ENCODE measurements around the gene APOB.

APOB gene

DNA sequence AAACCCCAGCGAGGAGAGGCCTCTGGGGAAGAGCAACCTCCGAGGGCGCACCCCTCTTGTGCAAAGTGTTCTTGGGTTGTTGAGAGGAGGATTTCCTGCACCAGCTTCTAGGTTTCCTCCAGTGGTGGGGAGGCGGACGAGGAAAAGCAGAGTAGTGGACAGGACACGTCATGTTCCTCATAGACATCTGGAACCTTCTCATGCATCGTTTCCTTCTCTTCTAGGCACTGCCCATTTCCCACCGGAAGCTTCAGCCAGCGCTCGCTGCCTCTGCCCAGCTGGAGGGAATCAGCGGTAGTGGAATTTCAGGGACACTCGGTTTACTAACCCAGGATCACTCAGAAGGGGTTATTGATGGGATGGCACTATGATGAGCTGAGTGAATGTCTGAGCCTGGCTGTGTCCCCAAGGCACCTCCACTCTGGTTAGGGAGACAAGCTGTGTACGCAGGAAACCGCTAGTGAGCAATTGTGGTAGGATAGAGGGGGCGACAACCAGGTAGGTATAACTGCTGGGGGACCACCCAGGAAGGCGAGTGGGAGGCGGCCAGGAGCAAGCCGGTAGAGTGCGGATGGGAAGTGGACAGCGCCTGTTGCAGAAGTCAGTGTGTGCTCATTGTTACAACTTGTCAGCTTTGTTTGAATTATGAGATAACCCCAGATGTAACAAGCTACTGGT is 960 bp upstream of the APOB start:
- no peak for DNase-seq

- peak; percentile 7 for DNase-seq
Observed at GRCh38 chr2:21042958-21043743, 722 bp downstream of the APOB start.

- no peak for DNase-seq
Observed at GRCh38 chr2:21042708-21042957, 1.2 kb downstream of the APOB start.

DNA sequence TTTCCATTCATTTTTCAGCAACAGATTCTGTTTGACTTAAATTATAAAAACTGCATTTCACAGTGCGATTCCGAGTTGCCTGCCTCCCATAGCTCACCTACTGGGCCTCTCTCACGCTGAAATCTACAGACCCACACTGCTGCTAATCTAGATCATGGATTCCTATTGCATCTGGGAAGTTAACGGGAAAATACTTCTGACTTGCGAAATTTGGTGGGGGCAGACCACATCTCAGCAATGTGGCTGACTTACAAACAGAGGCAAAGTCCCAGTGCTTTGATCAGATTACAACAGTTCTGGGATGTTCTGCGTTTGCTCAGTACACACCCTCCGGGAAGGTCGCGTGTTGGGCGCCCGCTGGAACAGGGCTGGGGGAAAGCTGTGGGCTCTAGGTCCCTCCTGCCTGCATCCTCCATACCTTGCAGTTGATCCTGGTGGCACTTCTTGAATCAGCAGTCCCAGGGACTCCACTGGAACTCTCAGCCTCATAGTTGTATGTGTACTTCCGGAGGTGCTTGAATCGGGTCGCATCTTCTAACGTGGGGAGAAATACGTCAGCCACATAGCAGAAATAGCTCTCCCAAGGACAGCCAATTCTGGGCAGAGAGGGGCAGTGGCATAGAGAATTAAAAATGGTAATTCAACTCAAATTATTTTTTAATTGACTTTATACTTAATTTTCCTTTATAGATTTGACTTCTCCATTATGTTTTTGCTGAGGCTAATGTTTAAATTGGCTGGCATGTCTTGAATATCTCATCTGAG is 1.7 kb downstream of the APOB start:
- no peak for DNase-seq

DNA sequence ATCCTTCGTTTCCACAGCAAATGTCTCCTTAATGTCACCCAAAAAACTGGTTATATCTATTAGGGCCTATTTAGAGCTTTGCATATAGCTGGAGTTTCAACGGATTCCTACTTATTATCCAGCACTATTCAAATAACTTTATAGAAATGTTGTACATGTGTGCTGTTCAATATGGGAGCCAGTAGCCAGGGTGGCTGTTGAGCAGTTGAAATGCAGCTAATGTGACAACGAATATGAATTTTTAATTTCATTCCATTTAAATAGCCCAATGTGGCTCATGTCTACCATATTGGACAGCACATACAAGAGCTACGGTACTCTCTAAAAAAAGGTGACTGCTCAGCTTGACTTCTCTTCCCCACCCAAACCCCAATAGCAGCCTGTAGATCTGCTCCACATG is 2.4 kb downstream of the APOB start:
- DNase-seq, result no peak

DNA sequence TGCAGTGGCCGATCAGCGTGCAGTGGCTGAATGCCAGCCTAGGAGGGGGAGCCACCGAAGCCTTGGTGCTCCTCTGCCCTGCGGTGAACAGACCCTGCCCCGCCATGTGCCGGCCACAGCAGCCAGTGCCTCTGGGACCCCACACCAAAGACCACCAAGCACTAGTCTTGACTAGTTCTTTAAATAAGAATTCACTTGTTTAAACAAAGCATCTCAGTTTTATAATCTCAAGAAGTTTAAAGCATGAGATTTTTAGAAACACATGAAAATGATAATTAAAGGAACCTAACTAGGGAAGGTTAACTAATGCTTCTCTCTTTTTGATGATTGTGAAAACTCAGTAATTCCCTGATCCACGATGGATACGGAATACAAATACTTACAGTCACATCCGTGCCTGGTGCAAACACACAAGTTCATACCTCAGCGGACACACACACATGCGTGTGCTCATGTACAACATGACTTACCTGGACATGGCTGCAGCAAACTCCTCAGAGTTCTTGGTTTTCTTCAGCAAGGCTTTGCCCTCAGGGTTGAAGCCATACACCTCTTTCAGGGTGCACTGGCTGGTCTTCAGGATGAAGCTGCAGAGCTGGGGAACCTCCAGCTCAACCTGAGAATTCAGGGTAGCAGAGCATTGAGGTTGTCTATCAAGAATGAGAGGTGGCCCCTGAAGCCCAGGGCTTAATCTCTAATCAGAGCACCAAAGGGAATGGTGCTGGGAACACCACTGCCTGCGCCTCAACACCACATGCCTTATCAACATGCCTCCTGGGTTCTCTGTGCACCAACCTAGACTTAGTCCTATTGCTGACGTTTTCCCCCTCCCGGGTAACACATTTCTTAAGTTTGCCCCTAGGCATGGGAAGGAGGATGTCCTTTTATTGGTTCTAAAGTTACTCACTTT is 3.1 kb downstream of the APOB start:
- no peak for DNase-seq

DNA sequence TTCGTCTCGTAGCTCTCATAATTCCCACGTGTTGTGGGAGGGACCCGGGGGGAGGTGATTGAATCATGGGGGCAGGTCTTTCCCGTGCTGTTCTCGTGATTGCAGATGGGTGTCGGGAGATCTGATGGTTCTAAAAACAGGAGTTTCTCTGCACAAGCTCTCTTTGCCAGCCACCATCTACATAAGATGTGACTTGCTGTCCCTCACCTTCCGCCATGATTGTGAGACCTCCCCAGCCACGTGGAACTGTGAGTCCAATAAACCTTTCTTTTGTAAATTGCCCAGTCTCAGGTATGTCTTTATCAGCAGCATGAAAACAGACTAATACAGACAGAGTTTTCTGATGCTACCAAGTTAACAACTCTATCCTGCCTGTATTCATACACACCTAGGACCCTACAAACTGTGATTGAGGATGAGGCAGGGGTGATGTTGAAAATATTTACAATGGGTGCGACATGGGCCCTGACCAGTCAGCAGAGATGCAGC is 3.9 kb downstream of the APOB start:
- no peak for DNase-seq

DNA sequence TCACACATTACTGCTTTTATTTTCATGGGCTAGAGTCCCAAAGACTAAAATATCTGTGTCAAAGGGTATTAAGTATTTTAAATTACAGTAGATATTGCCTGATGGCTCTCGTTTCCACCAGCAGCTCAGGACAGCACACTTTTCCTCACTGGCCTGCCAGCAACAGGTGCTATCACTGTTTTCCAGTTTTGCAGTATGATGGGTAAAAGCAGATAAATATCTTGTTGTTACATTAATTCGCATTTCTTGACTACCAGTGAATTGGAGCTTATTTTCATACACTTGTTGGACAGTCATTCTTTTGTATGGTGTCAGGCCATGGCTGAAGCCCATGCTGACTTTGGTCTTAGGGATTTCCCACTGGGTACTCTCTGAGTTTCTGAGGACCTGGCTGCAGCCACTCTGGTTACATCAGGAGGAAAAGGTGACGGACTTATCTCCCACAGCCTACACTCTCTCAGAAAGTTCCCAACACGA is 4.8 kb downstream of the APOB start:
- DNase-seq, result no peak

- no peak for DNase-seq
Observed at GRCh38 chr2:21038403-21039073, 5.3 kb downstream of the APOB start.

DNA sequence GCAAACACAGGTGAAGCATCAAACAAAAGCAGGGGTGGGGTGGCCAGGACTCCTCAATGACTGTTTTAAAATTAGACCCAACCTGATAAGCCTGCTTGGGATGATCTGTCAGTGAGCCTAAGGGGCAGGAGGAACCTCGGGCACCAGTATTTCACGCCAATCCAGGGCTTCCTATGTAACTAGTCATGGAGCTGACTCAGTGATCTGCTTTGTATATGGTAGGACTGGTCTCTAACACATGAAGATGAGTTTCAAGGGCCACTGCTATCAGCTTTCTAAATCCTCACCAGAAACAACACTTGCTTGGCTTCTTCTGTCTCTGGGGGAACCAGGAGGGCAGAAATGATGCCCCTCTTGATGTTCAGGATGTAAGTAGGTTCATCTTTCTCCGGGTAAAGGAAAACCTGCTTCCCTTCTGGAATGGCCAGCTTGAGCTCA is 6.2 kb downstream of the APOB start:
- DNase-seq, result no peak

DNA sequence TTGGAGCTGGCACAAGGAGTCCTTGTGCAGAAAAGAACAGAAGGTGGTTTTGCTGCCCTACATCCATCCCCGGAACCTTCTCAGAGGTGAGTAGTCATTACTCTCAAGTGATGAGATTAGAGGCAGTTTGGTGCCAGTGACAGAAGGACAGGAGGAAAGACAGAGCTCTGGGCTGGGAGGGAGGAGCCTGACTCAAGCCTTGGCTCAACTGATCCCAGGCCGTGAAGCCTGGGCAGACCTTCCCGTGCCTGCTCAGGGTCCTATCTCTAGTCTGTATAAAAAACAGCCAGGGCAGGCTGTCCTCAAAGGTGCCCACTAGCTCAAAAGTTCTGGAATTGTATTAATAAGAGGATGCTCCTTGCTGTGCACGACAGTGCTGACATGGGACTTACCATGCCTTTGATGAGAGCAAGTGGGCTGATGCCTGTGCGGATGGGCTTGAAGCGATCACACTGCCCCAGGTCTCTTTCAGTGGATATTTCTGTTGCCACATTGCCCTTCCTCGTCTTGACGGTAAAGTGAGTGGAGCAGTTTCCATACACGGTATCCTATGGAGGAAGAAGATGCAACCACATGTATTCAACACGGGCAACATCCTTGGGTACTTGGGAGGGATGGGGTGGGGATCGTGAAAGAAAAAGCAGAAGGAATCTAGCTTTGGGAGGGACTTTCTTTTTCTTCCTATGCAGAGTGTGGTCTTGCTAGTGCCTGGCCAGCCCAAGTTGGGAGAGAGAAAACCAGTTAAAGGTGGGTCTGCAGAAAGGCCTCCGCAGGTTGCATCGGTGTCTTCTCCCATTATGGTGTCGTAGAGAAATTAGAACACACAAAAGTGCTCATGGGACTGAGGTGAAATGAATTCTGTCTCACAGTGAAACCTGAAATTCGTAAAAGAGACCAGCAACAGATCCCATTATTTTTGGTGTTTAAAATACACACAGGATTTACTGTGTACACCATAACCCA is 6.9 kb downstream of the APOB start:
- no peak for DNase-seq

GRCh38 chr2:21035974-21036707 is 7.7 kb downstream of the APOB start:
- no peak for DNase-seq

- DNase-seq, result no peak
Observed at GRCh38 chr2:21035282-21035973, 8.4 kb downstream of the APOB start.

DNA sequence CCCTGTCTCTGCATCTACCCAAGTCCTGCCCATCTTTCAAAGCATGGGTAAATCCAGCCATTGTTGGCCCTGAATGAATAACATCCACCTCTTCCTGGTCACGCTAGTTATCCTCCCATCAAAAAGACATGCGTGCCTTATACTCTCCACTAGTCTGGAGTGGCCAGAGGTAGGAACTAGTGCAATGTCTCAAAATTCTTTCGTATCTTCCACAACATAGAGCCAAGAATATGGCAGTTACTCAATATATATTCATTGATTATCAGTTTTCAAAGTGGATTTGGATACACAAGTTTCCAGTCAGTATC is 8.9 kb downstream of the APOB start:
- no peak for DNase-seq

GRCh38 chr2:21034156-21034971 is 9.5 kb downstream of the APOB start:
- no peak for DNase-seq

- no peak for DNase-seq
Observed at GRCh38 chr2:21033237-21034155, 10.4 kb downstream of the APOB start.
